Measurements from ENCODE around the gene PACSIN2. TPM values are rescaled to one million over a fixed set of nuclear protein-coding genes. Genes with fewer than 3 reads are reported as not detected.

PACSIN2 gene
- total RNA-seq, 1 donor from 2014 or later, result 128 TPM

DNA sequence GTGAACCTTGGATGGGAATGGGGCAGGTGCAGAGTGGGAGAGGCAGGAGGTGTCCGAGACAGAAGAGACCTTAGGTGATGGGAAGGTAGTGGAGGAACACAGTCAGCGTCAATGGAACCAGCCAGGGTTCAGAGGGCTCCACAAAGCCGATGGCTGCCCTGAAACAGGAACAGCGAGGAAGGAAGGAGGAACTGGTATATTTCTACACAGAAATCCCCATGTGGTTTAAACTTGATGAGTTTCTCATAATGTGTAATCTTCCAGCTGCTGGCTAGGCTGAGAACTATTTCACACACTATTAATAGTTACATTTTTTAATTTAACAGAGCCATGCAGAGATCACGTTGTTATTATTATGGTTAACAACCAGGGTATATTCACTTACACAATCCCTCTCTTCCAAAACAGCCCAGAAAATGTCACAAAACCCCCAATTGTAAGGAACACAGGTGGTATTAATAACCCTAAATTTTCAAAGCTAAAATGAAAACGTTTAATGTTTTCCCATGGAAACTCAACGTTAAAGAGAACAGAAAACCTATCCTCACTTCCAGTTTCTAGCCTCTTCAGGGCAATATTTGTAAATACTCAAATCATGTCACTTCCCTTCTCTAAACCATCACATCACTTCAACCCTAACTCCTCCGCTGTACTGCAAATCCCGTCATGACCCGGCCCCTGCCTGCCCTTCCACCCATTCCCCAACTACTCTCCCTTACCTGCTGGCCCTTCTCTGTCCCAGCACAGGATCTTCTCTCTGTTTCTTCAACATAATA lies 83.3 kb downstream of the PACSIN2 start:
- Histone ChIP-seq H3K36me3 (no peaks in the 10 kb centered on the region), H3K4me3 (no peak overlapping the region), H3K27me3 (no peaks in the 10 kb centered on the region), H3K27ac (peak overlapping the region; percentile 91), H3K9me3 (no peaks in the 10 kb centered on the region), H3K4me1 (peaks cover 82% of the 10 kb centered on the region)
- DNase-seq (peak; percentile 63), ATAC-seq (peak; percentile 59)
- TF ChIP-seq, protein P1, sequence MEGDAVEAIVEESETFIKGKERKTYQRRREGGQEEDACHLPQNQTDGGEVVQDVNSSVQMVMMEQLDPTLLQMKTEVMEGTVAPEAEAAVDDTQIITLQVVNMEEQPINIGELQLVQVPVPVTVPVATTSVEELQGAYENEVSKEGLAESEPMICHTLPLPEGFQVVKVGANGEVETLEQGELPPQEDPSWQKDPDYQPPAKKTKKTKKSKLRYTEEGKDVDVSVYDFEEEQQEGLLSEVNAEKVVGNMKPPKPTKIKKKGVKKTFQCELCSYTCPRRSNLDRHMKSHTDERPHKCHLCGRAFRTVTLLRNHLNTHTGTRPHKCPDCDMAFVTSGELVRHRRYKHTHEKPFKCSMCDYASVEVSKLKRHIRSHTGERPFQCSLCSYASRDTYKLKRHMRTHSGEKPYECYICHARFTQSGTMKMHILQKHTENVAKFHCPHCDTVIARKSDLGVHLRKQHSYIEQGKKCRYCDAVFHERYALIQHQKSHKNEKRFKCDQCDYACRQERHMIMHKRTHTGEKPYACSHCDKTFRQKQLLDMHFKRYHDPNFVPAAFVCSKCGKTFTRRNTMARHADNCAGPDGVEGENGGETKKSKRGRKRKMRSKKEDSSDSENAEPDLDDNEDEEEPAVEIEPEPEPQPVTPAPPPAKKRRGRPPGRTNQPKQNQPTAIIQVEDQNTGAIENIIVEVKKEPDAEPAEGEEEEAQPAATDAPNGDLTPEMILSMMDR (IDR thresholded peaks at IDR 0.05), result no peak
- intact Hi-C loops (cut with DNase I), result no loop called here

DNA sequence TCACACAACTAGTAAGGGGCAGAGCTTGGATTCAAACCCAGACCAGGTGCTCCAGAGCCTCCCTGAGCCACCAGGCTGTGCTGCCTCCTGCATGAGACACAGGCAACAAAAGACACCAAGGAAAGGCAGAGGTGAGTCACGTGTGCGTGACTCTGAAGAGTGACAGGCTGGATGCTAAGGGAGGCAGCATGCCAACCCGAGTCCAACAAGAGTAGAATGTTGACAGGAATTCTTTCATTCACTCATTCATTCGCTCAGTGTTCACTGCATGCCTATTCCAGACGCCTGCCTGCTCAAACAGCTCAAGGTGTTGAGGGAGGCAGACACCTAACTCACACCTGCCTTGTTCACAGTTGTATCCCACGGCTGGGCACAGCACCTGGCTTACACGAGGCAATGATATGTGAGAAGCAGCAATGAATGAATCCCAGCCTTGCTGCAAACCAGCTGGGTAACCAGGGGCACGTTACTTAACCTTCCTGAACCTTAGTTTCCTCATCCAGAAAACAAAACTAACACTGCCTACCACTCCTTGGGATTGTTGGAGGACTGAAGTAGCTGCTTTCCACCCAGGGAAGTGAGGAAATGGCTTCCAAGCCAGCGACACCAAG lies 84.0 kb downstream of the PACSIN2 start:
- TF ChIP-seq, protein P1 (IDR thresholded peaks at IDR 0.05), result no peak
- Histone ChIP-seq H3K27me3 (no peaks in the 10 kb centered on the region), H3K36me3 (no peaks in the 10 kb centered on the region), H3K4me3 (no peak overlapping the region), H3K4me1 (peaks cover 88% of the 10 kb centered on the region), H3K9me3 (no peaks in the 10 kb centered on the region), H3K27ac (peak overlapping the region; percentile 91)
- ATAC-seq (peak; percentile 34), DNase-seq (peak; percentile 62)
- intact Hi-C loops (cut with DNase I), result no loop called here

DNA sequence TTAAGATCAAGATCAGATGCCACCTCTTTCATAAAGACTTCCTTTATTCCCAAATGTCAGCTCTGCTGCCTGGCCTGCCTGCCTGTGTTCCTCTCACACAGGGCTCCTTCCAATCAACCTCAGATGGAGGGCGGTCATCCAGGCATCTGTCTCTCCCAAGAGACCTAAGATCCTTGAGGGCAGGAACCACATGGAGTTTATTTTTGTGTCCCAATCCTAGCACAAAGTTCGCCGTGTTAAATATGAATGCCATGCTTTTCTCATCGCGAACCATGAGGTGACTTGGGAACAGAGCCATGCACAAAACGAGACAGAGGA lies 85.2 kb downstream of the PACSIN2 start:
- intact Hi-C loops (cut with DNase I), result no loop called here
- Histone ChIP-seq H3K4me1 (peaks cover 83% of the 10 kb centered on the region), H3K27ac (peak overlapping the region; percentile 91)

DNA sequence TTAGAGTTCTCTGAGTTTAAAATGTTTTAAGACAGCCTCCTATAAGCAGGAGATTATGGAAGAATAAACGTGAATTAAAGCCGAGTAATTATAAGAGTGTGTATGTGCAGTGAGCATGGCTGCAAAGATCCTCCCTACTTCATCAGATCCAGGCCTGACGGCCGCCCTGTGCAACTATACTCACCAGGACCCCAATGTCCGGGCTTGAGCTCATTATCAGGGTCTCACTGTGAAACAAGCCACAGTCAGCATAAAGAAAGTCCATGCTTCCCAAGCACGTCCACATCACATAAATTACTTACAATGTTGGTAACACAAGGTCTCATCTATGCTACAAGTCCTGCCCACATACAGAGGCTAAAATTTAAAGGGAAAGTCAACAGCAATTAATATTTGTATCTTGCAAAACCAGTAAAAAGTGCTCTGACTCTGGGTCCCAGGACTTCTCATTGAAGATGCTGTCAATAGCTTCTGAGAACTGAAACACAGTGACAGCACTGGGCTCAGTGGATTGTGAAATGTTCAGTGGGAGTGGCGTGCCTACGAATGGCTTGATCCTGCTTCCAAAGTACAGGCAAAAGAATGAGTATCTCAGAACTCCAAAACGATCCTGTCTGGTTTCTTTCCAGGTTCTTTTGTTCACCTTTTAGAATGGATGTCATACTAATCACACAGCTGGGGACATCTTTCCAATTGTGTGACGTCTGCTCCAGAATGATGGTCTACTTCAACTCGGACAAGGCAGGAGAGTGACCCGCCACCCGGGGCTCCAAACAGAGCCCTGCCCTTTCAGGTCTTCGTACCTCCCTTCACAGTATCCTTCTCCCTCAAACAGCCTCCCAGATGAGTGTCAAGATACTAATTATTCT lies 85.7 kb downstream of the PACSIN2 start:
- DNase-seq (peak; percentile 72), ATAC-seq (peak; percentile 62)
- intact Hi-C loops (cut with DNase I), result no loop called here
- Histone ChIP-seq H3K36me3 (no peaks in the 10 kb centered on the region), H3K4me1 (peaks cover 77% of the 10 kb centered on the region), H3K4me3 (no peak overlapping the region), H3K27ac (peak overlapping the region; percentile 91), H3K9me3 (no peaks in the 10 kb centered on the region), H3K27me3 (no peaks in the 10 kb centered on the region)
- TF ChIP-seq, protein P1 (IDR thresholded peaks at IDR 0.05), result no peak

More for the DNA sequence above, 85.2 kb downstream of the PACSIN2 start:
- DNase-seq (no peak), ATAC-seq (no peak)
- Histone ChIP-seq H3K27me3 (no peaks in the 10 kb centered on the region), H3K36me3 (no peaks in the 10 kb centered on the region), H3K9me3 (no peaks in the 10 kb centered on the region), H3K4me3 (no peak overlapping the region)
- TF ChIP-seq, protein P1 (IDR thresholded peaks at IDR 0.05), result no peak

DNA sequence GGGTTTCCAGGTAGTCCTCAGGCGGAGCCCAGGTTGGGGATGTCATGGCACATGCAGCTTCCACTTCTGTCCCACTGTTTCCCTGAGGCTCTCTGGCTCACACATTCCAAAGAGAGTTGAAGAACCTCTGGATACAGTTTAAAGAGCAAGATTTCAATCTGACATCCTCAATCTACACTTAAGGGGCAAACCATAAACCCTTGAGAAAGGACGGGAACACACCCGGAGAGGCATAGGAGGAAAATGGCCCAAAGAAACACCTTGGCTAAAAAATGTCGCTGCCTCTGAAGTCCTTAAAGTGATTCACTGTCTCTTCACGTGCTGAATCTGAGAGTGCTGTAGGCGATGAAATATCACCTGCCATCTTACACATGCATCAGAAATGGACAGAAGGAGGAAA lies 87.0 kb downstream of the PACSIN2 start:
- no peak for DNase-seq
- Histone ChIP-seq H3K27ac (no peak overlapping the region), H3K4me1 (peaks cover 72% of the 10 kb centered on the region), H3K27me3 (no peaks in the 10 kb centered on the region), H3K4me3 (no peak overlapping the region), H3K36me3 (no peaks in the 10 kb centered on the region), H3K9me3 (no peaks in the 10 kb centered on the region)
- intact Hi-C loops (cut with DNase I), result no loop called here
- no peak for ATAC-seq
- TF ChIP-seq, protein P1 (IDR thresholded peaks at IDR 0.05), result no peak
